ENCODE data around the gene MEIS1. TPM values are rescaled to one million over a fixed set of nuclear protein-coding genes. Genes with fewer than 3 reads are reported as not detected.

Gene MEIS1
- total RNA-seq, 2 donors from 2014 or later, result 1.8 to 2.3 TPM

DNA sequence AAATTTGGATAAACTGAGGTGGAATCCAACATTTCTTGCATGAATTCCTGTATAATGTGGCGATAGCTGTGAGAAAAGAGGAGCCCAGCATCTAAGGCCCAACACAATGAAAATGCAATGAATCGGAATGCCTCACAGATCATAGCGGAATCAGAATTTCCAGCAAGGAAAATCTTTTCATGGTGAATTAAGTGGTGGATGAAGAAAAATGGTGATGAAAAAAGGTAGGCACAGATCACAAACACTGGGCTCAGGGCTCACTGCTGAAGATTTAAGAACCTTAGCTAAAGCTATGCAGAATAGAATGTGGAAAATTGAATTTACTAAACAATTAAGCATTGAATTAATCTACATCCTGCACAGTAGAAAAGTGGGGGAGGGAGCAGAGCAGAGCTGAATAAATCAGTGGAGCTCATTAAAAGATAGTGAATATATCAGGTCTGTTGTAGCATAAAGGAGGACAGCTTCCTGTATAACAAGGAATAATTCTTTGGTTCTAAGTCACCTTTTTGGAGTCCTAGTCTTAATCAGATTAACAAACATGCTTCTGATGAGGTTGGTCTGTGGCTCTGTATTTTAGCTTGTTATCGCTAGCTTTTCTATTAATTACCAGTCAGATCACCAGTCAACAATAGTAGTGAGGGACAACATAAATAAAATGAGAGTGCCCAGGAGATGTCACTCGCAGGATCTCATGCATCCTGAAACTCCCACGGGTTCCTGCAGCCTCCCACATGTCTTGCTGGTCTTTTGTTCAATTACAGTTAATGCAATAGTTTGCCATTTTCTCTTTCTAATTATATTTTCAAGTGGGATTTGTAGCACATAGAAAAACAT, 27.0 kb downstream of the MEIS1 start:
- TF ChIP-seq CTCF (conservative IDR thresholded peaks at IDR 0.05), result no peak
- WGBS, 2 experiments (ENCODE audit: insufficient coverage in 1 of 2, insufficient read length in 1 of 2), result 83 to 95% methylated on average over 5 to 6 of the region's 6 CpGs
- Histone ChIP-seq H3K36me3 (ENCODE audit: control insufficient read depth, insufficient read depth, low read length) (no peaks in the 10 kb centered on the region), H3K9ac (ENCODE audit: extremely low read depth, low read length, poor library complexity, severe bottlenecking) (no peak overlapping the region), H3K27me3 (ENCODE audit: control insufficient read depth, insufficient read depth, low read length, poor library complexity, severe bottlenecking) (no peaks in the 10 kb centered on the region), H3K27ac (ENCODE audit: low read depth, low read length) (peak overlapping the region; percentile 40), H3K4me3 (ENCODE audit: low read length) (no peak overlapping the region), H3K9me3 (ENCODE audit: control insufficient read depth, low read length) (no peaks in the 10 kb centered on the region), H3K4me1 (ENCODE audit: control insufficient read depth, insufficient read depth, low read length) (no peaks in the 10 kb centered on the region)
- H3K36me3 Mint-ChIP-seq (ENCODE audit: low read depth), result no peaks in the 10 kb centered on the region
- peaks cover 2% of the 10 kb centered on the region for H3K4me1 Mint-ChIP-seq
- no peak overlapping the region for H3K4me3 Mint-ChIP-seq
- H3K27ac Mint-ChIP-seq, result no peak overlapping the region
- peaks cover 14% of the 10 kb centered on the region for H3K27me3 Mint-ChIP-seq (ENCODE audit: insufficient read depth)
- no peaks in the 10 kb centered on the region for H3K9me3 Mint-ChIP-seq
- no peak for DNase-seq

DNA sequence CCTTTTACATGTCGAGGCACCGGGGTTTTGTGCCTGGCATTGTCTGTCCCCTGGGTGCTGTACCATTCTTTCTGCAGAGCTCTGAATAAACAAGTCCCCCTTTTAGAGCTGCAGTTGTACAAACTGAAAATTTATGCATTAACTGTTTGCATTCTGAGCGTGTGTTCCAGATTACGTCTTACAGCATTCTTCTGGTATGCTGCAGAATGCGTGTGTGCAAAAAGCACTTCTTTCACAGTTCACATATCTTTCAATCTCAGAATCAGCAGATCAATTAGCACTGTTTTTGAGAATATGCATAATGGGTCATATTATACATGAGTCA, 27.5 kb downstream of the MEIS1 start:
- Histone ChIP-seq H3K9ac (ENCODE audit: extremely low read depth, low read length, poor library complexity, severe bottlenecking) (no peak overlapping the region), H3K4me1 (ENCODE audit: control insufficient read depth, insufficient read depth, low read length) (no peaks in the 10 kb centered on the region), H3K27ac (ENCODE audit: low read depth, low read length) (no peak overlapping the region), H3K4me3 (ENCODE audit: low read length) (no peak overlapping the region), H3K27me3 (ENCODE audit: control insufficient read depth, insufficient read depth, low read length, poor library complexity, severe bottlenecking) (no peaks in the 10 kb centered on the region), H3K9me3 (ENCODE audit: control insufficient read depth, low read length) (no peaks in the 10 kb centered on the region), H3K36me3 (ENCODE audit: control insufficient read depth, insufficient read depth, low read length) (no peaks in the 10 kb centered on the region)
- no peak overlapping the region for H3K27ac Mint-ChIP-seq
- peaks cover 2% of the 10 kb centered on the region for H3K4me1 Mint-ChIP-seq
- H3K36me3 Mint-ChIP-seq (ENCODE audit: low read depth), result no peaks in the 10 kb centered on the region
- H3K27me3 Mint-ChIP-seq (ENCODE audit: insufficient read depth), result peaks cover 12% of the 10 kb centered on the region
- H3K9me3 Mint-ChIP-seq, result no peaks in the 10 kb centered on the region
- H3K4me3 Mint-ChIP-seq, result no peak overlapping the region
- no peak for DNase-seq
- TF ChIP-seq CTCF (conservative IDR thresholded peaks at IDR 0.05), result no peak
- WGBS, 2 experiments (ENCODE audit: insufficient coverage in 1 of 2, insufficient read length in 1 of 2), result 83 to 91% methylated on average over 5 of the region's 5 CpGs

GRCh38 chr2:66463206-66463755, 28.4 kb downstream of the MEIS1 start:
- Histone ChIP-seq H3K36me3 (ENCODE audit: control insufficient read depth, insufficient read depth, low read length) (no peaks in the 10 kb centered on the region), H3K4me1 (ENCODE audit: control insufficient read depth, insufficient read depth, low read length) (no peaks in the 10 kb centered on the region), H3K9ac (ENCODE audit: extremely low read depth, low read length, poor library complexity, severe bottlenecking) (no peak overlapping the region), H3K27ac (ENCODE audit: low read depth, low read length) (no peak overlapping the region), H3K27me3 (ENCODE audit: control insufficient read depth, insufficient read depth, low read length, poor library complexity, severe bottlenecking) (no peaks in the 10 kb centered on the region), H3K9me3 (ENCODE audit: control insufficient read depth, low read length) (no peaks in the 10 kb centered on the region), H3K4me3 (ENCODE audit: low read length) (no peak overlapping the region)
- no peak overlapping the region for H3K4me3 Mint-ChIP-seq
- H3K9me3 Mint-ChIP-seq, result no peaks in the 10 kb centered on the region
- no peaks in the 10 kb centered on the region for H3K36me3 Mint-ChIP-seq (ENCODE audit: low read depth)
- H3K4me1 Mint-ChIP-seq, result peaks cover 2% of the 10 kb centered on the region
- 89 to 94% methylated on average over 2 to 3 of the region's 3 CpGs for WGBS, 2 experiments (ENCODE audit: insufficient coverage in 1 of 2, insufficient read length in 1 of 2)
- TF ChIP-seq CTCF (conservative IDR thresholded peaks at IDR 0.05), result no peak
- H3K27ac Mint-ChIP-seq, result no peak overlapping the region
- no peak for DNase-seq
- H3K27me3 Mint-ChIP-seq (ENCODE audit: insufficient read depth), result peaks cover 7% of the 10 kb centered on the region

All from endodermal cell (in vitro differentiated cells).